ENCODE measurements around the gene PPP2R5A.

GRCh38 chr1:212323066-212323465 lies 37.9 kb downstream of the PPP2R5A start:
- TF ChIP-seq CTCF (IDR thresholded peaks at IDR 0.05; ENCODE audit: insufficient read depth, low read length) (no peak), SPI1 (IDR thresholded peaks at IDR 0.05; ENCODE audit: borderline replicate concordance, low read depth) (no peak), GABPA (IDR thresholded peaks at IDR 0.05; ENCODE audit: low read depth) (no peak), REST (IDR thresholded peaks at IDR 0.05; ENCODE audit: insufficient replicate concordance, low read depth) (no peak), POLR2AphosphoS5 (IDR thresholded peaks at IDR 0.05; ENCODE audit: low read depth) (no peak)

Measured in HL-60 (cell line).